ENCODE results near the gene ZNF507. TPM values are rescaled to one million over a fixed set of nuclear protein-coding genes. Genes with fewer than 3 reads are reported as not detected.

ZNF507 gene
- total and polyA plus RNA-seq, 9 of the 15 experiments (the other 6 are each of a cell fraction or from before 2014, with no cell fraction given), result 2.9 to 25.0 (median 10.4) TPM

DNA sequence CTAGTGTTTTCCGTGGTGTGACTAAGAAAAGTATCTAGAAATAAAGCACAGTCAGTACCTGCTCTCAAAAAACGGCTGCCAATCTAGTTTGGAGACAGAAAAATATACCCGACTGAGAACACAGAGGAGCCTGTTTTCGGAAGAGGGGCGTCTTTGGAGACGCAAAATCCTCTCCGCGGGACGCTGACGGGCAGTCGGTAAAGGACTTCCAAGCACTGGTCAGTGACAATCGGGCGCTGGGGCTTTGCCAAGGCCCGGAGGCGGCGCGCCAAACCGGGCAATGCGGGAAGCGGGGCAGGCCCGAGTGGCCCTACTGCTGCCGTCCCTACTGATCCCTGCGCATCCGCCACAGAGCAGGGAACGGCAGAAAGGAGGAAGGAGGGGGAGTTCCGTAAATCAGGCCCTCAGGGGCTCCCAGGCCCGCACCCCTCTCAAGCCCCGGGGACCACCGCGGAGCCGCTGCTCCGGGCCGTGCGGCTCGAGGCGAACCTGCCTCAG lies 59.6 kb downstream of the ZNF507 start (continued):
- TF ChIP-seq, protein P1, sequence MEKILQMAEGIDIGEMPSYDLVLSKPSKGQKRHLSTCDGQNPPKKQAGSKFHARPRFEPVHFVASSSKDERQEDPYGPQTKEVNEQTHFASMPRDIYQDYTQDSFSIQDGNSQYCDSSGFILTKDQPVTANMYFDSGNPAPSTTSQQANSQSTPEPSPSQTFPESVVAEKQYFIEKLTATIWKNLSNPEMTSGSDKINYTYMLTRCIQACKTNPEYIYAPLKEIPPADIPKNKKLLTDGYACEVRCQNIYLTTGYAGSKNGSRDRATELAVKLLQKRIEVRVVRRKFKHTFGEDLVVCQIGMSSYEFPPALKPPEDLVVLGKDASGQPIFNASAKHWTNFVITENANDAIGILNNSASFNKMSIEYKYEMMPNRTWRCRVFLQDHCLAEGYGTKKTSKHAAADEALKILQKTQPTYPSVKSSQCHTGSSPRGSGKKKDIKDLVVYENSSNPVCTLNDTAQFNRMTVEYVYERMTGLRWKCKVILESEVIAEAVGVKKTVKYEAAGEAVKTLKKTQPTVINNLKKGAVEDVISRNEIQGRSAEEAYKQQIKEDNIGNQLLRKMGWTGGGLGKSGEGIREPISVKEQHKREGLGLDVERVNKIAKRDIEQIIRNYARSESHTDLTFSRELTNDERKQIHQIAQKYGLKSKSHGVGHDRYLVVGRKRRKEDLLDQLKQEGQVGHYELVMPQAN (IDR thresholded peaks at IDR 0.05; ENCODE audit: borderline replicate concordance), result 0 out of 2 replicates have a peak, but pooled peaks have one; percentile 35
- TF ChIP-seq C11orf30 (IDR thresholded peaks at IDR 0.05; ENCODE audit: low read depth), result no peak
- TF ChIP-seq ZNF551 (CRISPR knock-in tag; IDR thresholded peaks at IDR 0.05), result no peak
- no peak for TF ChIP-seq SREBF1 (IDR thresholded peaks at IDR 0.05; ENCODE audit: borderline replicate concordance, low read depth, low read length)
- TF ChIP-seq, protein P2, sequence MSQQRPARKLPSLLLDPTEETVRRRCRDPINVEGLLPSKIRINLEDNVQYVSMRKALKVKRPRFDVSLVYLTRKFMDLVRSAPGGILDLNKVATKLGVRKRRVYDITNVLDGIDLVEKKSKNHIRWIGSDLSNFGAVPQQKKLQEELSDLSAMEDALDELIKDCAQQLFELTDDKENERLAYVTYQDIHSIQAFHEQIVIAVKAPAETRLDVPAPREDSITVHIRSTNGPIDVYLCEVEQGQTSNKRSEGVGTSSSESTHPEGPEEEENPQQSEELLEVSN (IDR thresholded peaks at IDR 0.05; ENCODE audit: borderline replicate concordance in 1 of 2, extremely low read depth in 1 of 2, insufficient read depth in 1 of 2, insufficient read length in 1 of 2, low read depth in 1 of 2, low read length in 1 of 2, poor library complexity in 1 of 2, severe bottlenecking in 1 of 2), result no peak
- TF ChIP-seq, protein P3, sequence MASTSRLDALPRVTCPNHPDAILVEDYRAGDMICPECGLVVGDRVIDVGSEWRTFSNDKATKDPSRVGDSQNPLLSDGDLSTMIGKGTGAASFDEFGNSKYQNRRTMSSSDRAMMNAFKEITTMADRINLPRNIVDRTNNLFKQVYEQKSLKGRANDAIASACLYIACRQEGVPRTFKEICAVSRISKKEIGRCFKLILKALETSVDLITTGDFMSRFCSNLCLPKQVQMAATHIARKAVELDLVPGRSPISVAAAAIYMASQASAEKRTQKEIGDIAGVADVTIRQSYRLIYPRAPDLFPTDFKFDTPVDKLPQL (IDR thresholded peaks at IDR 0.05; ENCODE audit: extremely low read depth, insufficient read length), result no peak
- TF ChIP-seq PURB (CRISPR knock-in tag; IDR thresholded peaks at IDR 0.05; ENCODE audit: low read depth), result no peak
- TF ChIP-seq ZBTB17 (CRISPR knock-in tag; IDR thresholded peaks at IDR 0.05), result 0 out of 2 replicates have a peak, but pooled peaks have one; percentile 42
- TF ChIP-seq HNRNPL (IDR thresholded peaks at IDR 0.05; ENCODE audit: low read depth, low read length), result no peak
- no peak for TF ChIP-seq FOXA3 (CRISPR knock-in tag; conservative IDR thresholded peaks at IDR 0.05 in 1 of 2, IDR thresholded peaks at IDR 0.05 in 1 of 2)
- TF ChIP-seq KDM4B (IDR thresholded peaks at IDR 0.05; ENCODE audit: borderline replicate concordance in 2 of 2, low read depth in 1 of 2), result no peak
- no peak for TF ChIP-seq IRF2 (CRISPR knock-in tag; IDR thresholded peaks at IDR 0.05)
- TF ChIP-seq SMAD1 (IDR thresholded peaks at IDR 0.05; ENCODE audit: low read depth, low read length, partially characterized antibody), result no peak
- TF ChIP-seq BCOR (IDR thresholded peaks at IDR 0.05), result no peak
- TF ChIP-seq, protein P4, sequence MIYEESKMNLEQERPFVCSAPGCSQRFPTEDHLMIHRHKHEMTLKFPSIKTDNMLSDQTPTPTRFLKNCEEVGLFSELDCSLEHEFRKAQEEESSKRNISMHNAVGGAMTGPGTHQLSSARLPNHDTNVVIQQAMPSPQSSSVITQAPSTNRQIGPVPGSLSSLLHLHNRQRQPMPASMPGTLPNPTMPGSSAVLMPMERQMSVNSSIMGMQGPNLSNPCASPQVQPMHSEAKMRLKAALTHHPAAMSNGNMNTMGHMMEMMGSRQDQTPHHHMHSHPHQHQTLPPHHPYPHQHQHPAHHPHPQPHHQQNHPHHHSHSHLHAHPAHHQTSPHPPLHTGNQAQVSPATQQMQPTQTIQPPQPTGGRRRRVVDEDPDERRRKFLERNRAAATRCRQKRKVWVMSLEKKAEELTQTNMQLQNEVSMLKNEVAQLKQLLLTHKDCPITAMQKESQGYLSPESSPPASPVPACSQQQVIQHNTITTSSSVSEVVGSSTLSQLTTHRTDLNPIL (CRISPR knock-in tag; IDR thresholded peaks at IDR 0.05), result no peak
- no peak for TF ChIP-seq ADNP (tag; IDR thresholded peaks at IDR 0.05)
- no peak for TF ChIP-seq CXXC5 (CRISPR knock-in tag; IDR thresholded peaks at IDR 0.05)
- TF ChIP-seq, protein P5, sequence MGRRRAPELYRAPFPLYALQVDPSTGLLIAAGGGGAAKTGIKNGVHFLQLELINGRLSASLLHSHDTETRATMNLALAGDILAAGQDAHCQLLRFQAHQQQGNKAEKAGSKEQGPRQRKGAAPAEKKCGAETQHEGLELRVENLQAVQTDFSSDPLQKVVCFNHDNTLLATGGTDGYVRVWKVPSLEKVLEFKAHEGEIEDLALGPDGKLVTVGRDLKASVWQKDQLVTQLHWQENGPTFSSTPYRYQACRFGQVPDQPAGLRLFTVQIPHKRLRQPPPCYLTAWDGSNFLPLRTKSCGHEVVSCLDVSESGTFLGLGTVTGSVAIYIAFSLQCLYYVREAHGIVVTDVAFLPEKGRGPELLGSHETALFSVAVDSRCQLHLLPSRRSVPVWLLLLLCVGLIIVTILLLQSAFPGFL (CRISPR knock-in tag; IDR thresholded peaks at IDR 0.05), result no peak
- TF ChIP-seq RFX1 (IDR thresholded peaks at IDR 0.05), result no peak
- TF ChIP-seq ZZZ3 (IDR thresholded peaks at IDR 0.05), result no peak
- no peak for TF ChIP-seq TAF9B (IDR thresholded peaks at IDR 0.05; ENCODE audit: partially characterized antibody)
- TF ChIP-seq, protein P6, sequence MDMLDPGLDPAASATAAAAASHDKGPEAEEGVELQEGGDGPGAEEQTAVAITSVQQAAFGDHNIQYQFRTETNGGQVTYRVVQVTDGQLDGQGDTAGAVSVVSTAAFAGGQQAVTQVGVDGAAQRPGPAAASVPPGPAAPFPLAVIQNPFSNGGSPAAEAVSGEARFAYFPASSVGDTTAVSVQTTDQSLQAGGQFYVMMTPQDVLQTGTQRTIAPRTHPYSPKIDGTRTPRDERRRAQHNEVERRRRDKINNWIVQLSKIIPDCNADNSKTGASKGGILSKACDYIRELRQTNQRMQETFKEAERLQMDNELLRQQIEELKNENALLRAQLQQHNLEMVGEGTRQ (CRISPR knock-in tag; IDR thresholded peaks at IDR 0.05), result no peak
